GM18909 (cell line): ENCODE measurements around the gene RAB40B.

Source experiments
- ATAC-seq: cut with Tn5 transposase; IDR thresholded peaks from one replicate; pipeline ENCODE4 v1.9.1; 2021; ENCODE audit warnings: mild to moderate bottlenecking; ENCODE audit not compliant: unreplicated experiment, poor library complexity

Gene RAB40B

DNA sequence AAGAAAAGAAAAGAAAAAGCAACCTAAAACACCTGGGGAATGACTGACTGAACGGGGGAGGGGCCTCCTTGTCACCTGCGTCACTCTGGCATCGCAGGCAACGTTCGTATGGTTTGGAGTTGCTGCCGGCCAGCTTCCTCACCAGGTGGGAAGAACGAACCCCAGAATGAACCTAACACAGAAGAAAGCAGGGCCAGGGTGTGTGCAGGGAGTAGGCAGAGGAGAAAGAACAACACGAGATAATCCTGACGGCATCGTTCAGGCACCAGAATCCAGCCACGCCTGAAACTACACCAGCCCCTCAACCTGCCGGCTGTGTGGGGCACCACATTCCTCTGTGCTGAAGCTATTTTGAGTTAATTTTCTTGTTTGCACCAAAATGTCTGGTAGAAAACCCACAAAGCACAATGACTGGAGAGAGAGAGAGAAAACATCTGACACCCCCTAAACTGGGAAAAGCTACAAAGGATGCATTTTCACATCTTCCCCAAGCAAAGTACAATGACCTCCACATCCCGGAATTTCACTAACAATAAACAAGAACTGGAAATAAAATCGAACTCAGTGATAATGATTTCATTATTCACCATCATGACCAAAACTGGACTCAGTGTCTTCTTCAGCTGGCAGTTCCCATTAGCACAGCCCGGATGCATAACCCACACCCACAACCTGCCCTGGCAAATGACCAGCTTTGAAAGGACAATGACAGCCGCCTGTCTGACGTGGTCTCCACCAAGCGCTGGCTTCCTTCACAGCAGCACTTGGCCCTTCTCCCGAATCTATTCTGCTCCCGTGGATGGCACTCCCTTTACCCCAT, 23.6 kb downstream of the RAB40B start:
- ATAC-seq = no peak

- no peak for ATAC-seq
These were observed 27.6 kb downstream of the RAB40B start for GRCh38 chr17:82670661-82671450.

DNA sequence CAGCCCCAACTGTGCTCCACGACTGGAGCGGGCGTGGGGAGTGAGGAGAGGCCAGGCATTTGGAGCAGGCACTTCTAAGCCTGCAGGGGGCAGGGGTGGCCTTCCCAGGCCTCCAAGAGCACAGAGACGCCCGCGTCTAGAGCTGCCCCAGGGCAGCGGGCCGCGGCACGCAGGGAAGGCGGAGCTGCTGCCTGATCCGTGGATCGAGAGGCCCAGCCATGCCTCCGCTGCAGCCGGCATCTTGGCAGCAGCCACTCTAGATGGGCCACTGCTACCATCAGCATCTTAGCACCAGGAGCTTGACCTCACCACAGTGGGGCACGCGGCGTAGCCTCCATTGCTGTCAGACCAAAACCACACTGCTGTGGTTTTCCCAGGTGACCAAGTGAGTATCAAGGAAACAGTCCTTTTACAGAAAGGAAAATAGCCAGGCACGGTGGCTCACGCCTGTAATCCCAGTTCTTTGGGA, 29.8 kb downstream of the RAB40B start:
- ATAC-seq = no peak

DNA sequence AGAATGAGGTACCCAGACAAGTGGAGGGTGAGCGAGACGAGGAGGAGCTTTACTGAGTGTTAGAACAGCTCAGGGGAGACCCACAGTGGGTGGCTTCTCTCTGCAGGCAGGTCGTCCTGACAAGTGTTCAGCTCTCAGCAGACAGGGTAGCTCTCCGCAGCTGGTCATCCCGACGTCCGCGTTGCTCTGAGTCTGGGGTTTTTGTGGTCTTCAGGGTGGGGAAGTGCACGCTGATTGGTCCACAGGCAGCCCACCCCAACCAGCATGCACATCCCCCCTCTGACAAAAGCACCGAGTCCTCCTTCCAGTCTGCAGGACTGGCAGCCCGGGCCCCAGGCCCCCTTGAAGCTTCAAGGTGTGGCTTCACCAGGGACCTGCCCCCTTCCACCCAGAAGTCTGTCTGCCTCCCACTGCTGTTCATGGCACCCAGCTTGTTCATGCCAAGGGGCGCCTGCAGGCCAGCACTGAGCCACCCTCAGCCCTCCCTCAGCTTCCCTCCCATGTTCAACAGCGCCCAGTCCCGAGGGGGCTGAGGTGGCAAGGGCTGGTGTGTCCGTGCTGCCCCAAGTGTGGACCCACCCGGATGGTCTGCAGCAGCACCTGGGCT, 30.4 kb downstream of the RAB40B start:
- ATAC-seq = no peak

DNA sequence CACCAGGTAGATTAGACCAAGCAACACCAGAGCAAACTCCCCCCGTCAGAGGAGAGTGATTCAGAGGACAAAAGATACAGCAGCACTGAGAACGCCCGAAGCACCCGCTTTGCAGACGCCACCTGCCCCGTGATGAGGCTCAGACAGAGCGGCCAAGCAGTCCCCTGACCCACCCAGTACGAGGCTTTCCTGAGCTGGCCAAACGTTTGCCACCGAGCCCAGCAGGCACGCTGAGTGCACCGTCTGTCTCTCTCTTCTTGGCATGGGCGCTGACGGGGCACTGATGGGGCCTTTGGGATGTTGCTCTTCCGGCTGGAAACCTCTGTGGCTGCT, 30.9 kb downstream of the RAB40B start:
- no peak for ATAC-seq

GRCh38 chr17:82666931-82667667, 31.4 kb downstream of the RAB40B start:
- no peak for ATAC-seq

DNA sequence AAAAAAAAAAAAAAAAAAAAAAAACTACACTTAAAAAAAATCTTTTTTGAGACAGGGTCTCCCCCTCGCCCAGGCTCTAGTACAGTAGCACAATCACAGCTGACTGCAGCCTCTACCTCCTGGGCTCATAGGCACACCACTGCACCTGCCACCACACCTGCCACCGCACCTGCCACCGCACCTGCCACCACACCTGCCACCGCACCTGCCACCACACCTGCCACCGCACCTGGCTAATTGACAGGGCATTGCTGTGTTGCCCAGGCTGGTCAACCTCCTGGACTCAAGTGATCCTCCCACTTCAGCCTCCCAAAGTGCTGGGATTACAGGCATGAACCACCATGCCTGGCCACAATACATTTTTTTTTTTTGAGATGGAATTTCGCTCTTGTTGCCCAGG, 32.6 kb downstream of the RAB40B start:
- no peak for ATAC-seq

DNA sequence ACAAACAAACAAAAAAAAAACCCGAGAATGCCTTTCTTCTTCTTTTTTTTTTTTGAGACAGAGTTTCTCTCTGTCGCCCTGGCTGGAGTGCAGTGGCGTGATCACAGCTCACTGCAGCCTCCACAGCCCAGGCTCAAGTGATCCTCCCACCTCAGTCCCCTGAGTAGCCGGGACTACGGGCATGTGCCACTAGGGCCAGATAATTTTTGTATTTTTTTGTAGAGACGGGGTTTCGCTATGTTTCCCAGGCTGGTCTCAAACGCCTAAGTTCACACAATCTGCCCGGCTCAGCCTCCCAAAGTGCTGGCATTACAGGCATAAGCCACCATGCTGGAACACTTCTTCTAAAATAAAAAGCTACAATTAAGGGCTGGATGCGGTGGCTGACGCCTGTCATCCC, 33.3 kb downstream of the RAB40B start:
- ATAC-seq = no peak

DNA sequence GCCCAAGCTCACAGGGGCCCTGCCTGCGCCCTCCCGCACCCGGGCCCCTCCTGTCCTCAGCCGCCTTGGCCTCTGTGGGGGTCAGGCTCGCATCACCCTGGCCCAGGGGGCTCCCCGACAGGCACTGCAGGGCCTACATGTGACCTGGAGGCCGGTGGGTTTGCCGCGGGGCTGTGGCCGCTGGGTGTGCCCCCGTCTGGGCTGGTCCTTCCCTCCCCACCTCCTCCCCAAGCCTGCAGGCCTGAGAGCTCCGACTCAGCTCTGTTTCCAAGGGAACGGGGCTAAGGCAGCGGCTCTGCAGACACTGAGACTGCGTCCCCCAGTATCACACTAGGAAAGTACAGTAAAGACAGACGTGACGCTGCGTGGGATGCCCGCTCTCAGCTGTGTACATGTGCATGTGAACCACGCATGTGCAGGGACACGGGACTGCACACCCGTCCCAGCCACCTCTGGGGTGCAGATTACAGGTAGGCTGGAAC, 33.8 kb downstream of the RAB40B start:
- ATAC-seq = no peak

DNA sequence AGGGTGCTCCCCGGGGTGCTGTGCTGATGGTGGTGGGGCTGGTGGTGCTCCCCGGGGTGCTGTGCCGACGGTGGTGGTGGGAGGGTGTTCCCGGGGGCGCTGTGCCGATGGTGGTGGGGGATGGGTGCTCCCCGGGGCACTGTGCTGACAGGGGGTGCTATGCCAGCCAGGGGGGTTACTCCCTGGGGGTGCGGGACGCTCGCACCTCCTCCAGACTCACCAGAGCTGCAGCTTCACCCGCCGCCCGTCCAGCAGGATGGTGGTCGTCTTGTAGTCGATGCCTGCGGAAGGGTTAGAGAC, 34.3 kb downstream of the RAB40B start:
- ATAC-seq = no peak

GRCh38 chr17:82663381-82664275, 34.9 kb downstream of the RAB40B start:
- ATAC-seq = no peak

- ATAC-seq = no peak
These were observed 35.7 kb downstream of the RAB40B start for GRCh38 chr17:82662711-82663261.

- ATAC-seq = no peak
These were observed 36.5 kb downstream of the RAB40B start for GRCh38 chr17:82661717-82662683.

DNA sequence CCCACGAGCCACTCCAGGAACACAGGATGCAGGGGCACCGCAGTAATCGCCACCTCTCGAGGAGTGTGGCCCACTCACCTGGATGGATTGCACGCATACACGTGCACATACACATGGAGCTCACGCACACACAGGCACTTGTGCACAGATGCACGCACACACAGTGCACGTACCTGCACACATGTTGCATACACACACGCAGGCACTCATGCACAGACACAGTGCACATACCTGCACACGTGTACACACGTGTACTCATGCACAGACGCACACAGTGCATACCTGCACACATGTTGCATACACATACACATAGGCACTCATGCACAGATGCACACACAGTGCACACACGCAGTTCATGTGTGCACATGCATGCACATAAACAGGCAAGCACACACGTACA, 38.6 kb downstream of the RAB40B start:
- ATAC-seq = no peak

DNA sequence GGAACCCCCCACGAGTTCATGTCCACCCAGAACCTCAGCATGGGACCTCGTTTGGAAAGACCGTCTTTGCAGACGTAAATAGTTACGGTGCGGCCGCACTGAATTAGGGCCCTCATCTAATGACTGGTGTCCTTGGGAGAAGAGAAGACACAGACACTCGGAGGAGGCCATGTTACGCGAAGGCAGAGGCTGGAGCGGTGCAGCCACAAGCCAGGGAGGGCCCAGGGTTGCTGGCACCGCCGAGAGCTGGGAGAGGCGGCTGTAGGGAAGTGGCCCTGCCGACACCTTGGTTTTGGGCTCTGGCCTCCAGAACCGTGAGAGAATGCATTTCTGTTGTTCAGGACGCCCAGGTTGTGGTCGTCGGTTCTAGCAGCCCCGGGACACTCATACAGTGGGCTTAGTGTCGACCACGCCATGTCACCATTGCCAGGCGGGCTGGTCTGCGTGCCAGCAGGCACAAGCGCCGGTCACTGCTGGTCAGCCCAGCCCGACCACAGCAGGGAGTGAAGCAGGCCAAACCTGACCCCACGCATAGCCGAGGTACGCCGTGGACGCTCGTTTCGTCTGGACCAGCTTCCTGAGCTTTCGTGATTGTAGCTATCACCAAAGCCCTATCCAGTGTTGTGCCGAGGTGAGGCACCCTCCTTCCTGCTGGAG, 39.6 kb downstream of the RAB40B start:
- no peak for ATAC-seq

DNA sequence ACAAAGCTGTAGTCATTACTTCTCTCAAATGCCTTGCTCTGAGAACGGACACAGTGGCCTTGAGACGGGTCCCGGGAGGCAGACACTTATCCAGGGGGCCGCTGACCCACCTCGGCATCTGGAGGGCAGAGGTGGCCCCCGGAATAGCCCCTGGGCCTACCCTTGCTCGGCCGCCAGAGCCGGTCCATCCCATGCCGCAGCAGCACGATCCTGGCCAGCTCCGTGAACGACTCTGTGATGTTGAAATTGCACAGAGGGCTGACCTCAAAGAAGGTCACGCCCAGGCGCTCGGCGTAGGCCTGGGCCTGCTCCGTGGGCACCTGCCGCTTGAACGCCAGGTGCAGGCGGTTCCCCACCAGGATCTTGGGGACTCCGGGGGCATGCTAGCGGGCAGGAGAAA, 40.2 kb downstream of the RAB40B start:
- ATAC-seq = no peak

- no peak for ATAC-seq
These were observed 40.6 kb downstream of the RAB40B start for GRCh38 chr17:82657926-82658325.

- no peak for ATAC-seq
These were observed 42.2 kb downstream of the RAB40B start for GRCh38 chr17:82656266-82656665.
